ENCODE measurements around the gene ZNF423.

GRCh38 chr16:49636608-49637007, 219.3 kb downstream of the ZNF423 start:
- no peak for TF ChIP-seq NFIC (IDR thresholded peaks at IDR 0.05; ENCODE audit: borderline replicate concordance)
- no peak for TF ChIP-seq CTCF (IDR thresholded peaks at IDR 0.05)
- no peak for TF ChIP-seq TEAD4 (IDR thresholded peaks at IDR 0.05; ENCODE audit: borderline replicate concordance, insufficient read depth)
- no peak for TF ChIP-seq RXRA (IDR thresholded peaks at IDR 0.05; ENCODE audit: borderline replicate concordance, low read depth)
- no peak for TF ChIP-seq GATA2 (CRISPR knock-in tag; IDR thresholded peaks at IDR 0.05)
- no peak for TF ChIP-seq RAD21 (IDR thresholded peaks at IDR 0.05; ENCODE audit: low read length)
- TF ChIP-seq USF2 (IDR thresholded peaks at IDR 0.05; ENCODE audit: borderline replicate concordance, low read depth, low read length), result no peak
- no peak for TF ChIP-seq MAX (IDR thresholded peaks at IDR 0.05; ENCODE audit: low read depth)
- TF ChIP-seq POLR2AphosphoS5 (IDR thresholded peaks at IDR 0.05; ENCODE audit: low read depth, low read length), result no peak
- no peak for TF ChIP-seq REST (IDR thresholded peaks at IDR 0.05; ENCODE audit: low read depth, low read length)
- TF ChIP-seq EP300 (IDR thresholded peaks at IDR 0.05; ENCODE audit: borderline replicate concordance in 1 of 2, low read depth in 1 of 2, low read length in 1 of 2), result no peak
